B cell (primary cell): ENCODE results near the gene NLGN4X. TPM values are rescaled to one million over a fixed set of nuclear protein-coding genes. Genes with fewer than 3 reads are reported as not detected.
A peak's percentile ranks its signal among the peaks of the same experiment; 100 is the strongest.

Experiments
- ATAC-seq: fragments of 200-7000 bp; cut with Tn5 transposase; one replicate; pipeline ENCODE4 v1.10.0; 2021; ENCODE audit warnings: low read depth, mild to moderate bottlenecking, moderate number of reproducible peaks, moderate library complexity
- CTCF ChIA-PET: fragments of 350-600 bp; sonication (Branson Sonifier 250); formaldehyde crosslinking; loops from one replicate; lab custom pipeline; 2021; ENCODE audit warnings: antibody characterized with exemption, inconsistent platforms; lab: Charles Lee
- POLR2A ChIA-PET: fragments of 350-600 bp; sonication (Branson Sonifier 250); formaldehyde crosslinking; loops from one replicate; lab custom pipeline; 2021; ENCODE audit warnings: antibody characterized with exemption; lab: Charles Lee
- DNase-seq: peaks from one replicate; pipeline ENCODE4 v3.0.0; 2013
- H2AFZ ChIP-seq: 2 replicates; pipeline ENCODE4 v1.6.1; 2012; ENCODE audit warnings: mild to moderate bottlenecking, low read depth, low read length; ENCODE audit not compliant: insufficient read depth, poor library complexity, severe bottlenecking
- H3K27ac ChIP-seq, 2 donors: 1 replicate in 1 of 2; 2 replicates in 1 of 2; pipeline ENCODE4 v1.5.1; 2012 to 2013; ENCODE audit warnings: low read length in 2 of 2, mild to moderate bottlenecking in 2 of 2, moderate library complexity in 1 of 2
- H3K27me3 ChIP-seq, 4 experiments: fragments of 200-600 bp in 1 of 4; sonication (generic) in 1 of 4; replicated peaks in 1 of 4; 1 replicate in 2 of 4; 2 replicates in 2 of 4; pipeline versions ENCODE4 v1.6.1 to v1.7.0; 2013 to 2016; ENCODE audit warnings: low read length in 3 of 4, mild to moderate bottlenecking in 2 of 4, mixed read lengths in 1 of 4, moderate library complexity in 1 of 4; ENCODE audit not compliant: insufficient read depth in 4 of 4, control insufficient read depth in 3 of 4; ENCODE audit errors: control extremely low read depth in 1 of 4
- H3K36me3 ChIP-seq, 2 experiments: replicated peaks in 1 of 2; 1 replicate in 1 of 2; 2 replicates in 1 of 2; pipeline versions ENCODE4 v1.6.1 to v1.7.1; 2013; ENCODE audit warnings: low read length in 1 of 2; ENCODE audit not compliant: insufficient read depth in 2 of 2, control insufficient read depth in 1 of 2; ENCODE audit errors: control extremely low read depth in 1 of 2, extremely low read depth in 1 of 2
- H3K4me1 ChIP-seq, 2 donors: fragments of 200-600 bp in 1 of 2; sonication (generic) in 1 of 2; 1 replicate in 1 of 2; 2 replicates in 1 of 2; pipeline versions ENCODE4 v1.5.1 to v1.6.1; 2013 to 2017; ENCODE audit warnings: low read length in 2 of 2; ENCODE audit not compliant: control insufficient read depth in 2 of 2, insufficient read depth in 2 of 2
- H3K4me2 ChIP-seq: replicated peaks from 2 replicates; pipeline ENCODE3; 2012; ENCODE audit warnings: mild to moderate bottlenecking, low read depth, low read length; ENCODE audit not compliant: poor library complexity, severe bottlenecking
- H3K4me3 ChIP-seq, 5 experiments: fragments of 200-600 bp in 1 of 5; sonication (generic) in 1 of 5; 1 replicate in 3 of 5; 2 replicates in 2 of 5; pipeline versions ENCODE4 v1.5.1 to v1.7.0; 2011 to 2016; ENCODE audit warnings: low read length in 4 of 5, mild to moderate bottlenecking in 4 of 5, low read depth in 2 of 5, control low read depth in 1 of 5, moderate library complexity in 1 of 5; ENCODE audit not compliant: insufficient read depth in 1 of 5; ENCODE audit errors: control extremely low read depth in 1 of 5, extremely low read depth in 1 of 5
- H3K79me2 ChIP-seq: fragments of 200-600 bp; sonication (generic); one replicate; pipeline ENCODE4 v1.6.0; 2016; ENCODE audit warnings: low read length; ENCODE audit not compliant: control insufficient read depth, insufficient read depth
- H3K9ac ChIP-seq: fragments of 200-600 bp; sonication (generic); 2 replicates; pipeline ENCODE4 v1.6.1; 2017; ENCODE audit warnings: mild to moderate bottlenecking, low read length, moderate library complexity
- H3K9me3 ChIP-seq, 3 donors: one replicate each; pipeline versions ENCODE4 v1.6.1 to v1.7.1; 2013; ENCODE audit warnings: low read length in 2 of 3; ENCODE audit not compliant: control insufficient read depth in 2 of 3, insufficient read depth in 1 of 3; ENCODE audit errors: control extremely low read depth in 1 of 3
- H4K20me1 ChIP-seq: 2 replicates; pipeline ENCODE4 v1.6.0; 2012; ENCODE audit warnings: mild to moderate bottlenecking, low read length; ENCODE audit not compliant: insufficient read depth, control insufficient read depth, poor library complexity, severe bottlenecking
- H3K27ac Mint-ChIP-seq: one replicate; pipeline ENCODE4 v1.8.0; 2021; ENCODE audit warnings: mixed read lengths
- H3K27me3 Mint-ChIP-seq: one replicate; pipeline ENCODE4 v1.8.0; 2021; ENCODE audit warnings: mixed read lengths
- H3K4me1 Mint-ChIP-seq: one replicate; pipeline ENCODE4 v1.8.0; 2021; ENCODE audit warnings: mixed read lengths
- H3K4me3 Mint-ChIP-seq: one replicate; pipeline ENCODE4 v1.8.0; 2021; ENCODE audit warnings: mixed read lengths
- H3K9me3 Mint-ChIP-seq: one replicate; pipeline ENCODE4 v1.8.0; 2022; ENCODE audit warnings: mixed read lengths; ENCODE audit not compliant: insufficient read depth
- CTCF ChIP-seq: fragments of 200-600 bp; IDR thresholded peaks from one replicate; pipeline ENCODE4 v1.8.0; 2022; ENCODE audit warnings: antibody characterized with exemption, mild to moderate bottlenecking
- EZH2 ChIP-seq: IDR thresholded peaks from 2 replicates; pipeline ENCODE4 v1.6.1; 2012; ENCODE audit warnings: borderline replicate concordance, low read depth, mild to moderate bottlenecking, moderate library complexity, low read length; ENCODE audit not compliant: insufficient read depth, poor library complexity, severe bottlenecking
- WGBS: methylation state at CpG from one replicate; pipeline ENCODE4 v1.1.5; 2013; ENCODE audit warnings: missing lambda C conversion rate; ENCODE audit not compliant: insufficient coverage; 5-methylcytosine and 5-hydroxymethylcytosine counted together
- intact Hi-C: fragments of 100-400 bp; cut with micrococcal nuclease; formaldehyde crosslinking; loops from one replicate; pipeline ENCODE4 v1.10.0; 2022
- polyA plus RNA-seq: library from polyadenylated mRNA; depleted of rRNA; stranded (reverse); fragments of >200 nt; gene quantifications from 2 replicates; pipeline ENCODE4 v1.2.3, GENCODE V29; 2012
- total RNA-seq, 2 donors: library from RNA; stranded (reverse); fragments of 120-200 nt in 1 of 2; gene quantifications; 1 replicate in 1 of 2; 2 replicates in 1 of 2; pipeline versions ENCODE4 v1.2.3 to v1.2.4, GENCODE V29; 2013 to 2022

The NLGN4X gene
- total and polyA plus RNA-seq, 2 donors (not counting 1 experiment from before 2014, with no cell fraction given): 0.09 to 0.34 TPM

GRCh38 chrX:5876984-5877596 is 351.6 kb downstream of the NLGN4X start:
- Histone ChIP-seq H3K4me2 (no peak overlapping the region), H3K9ac (no peak overlapping the region), H3K79me2 (no peaks in the 10 kb centered on the region), H3K36me3 (no peaks in the 10 kb centered on the region), H4K20me1 (no peaks in the 10 kb centered on the region), H3K27ac (no peak overlapping the region), H3K4me3 (no peak overlapping the region), H3K9me3 (no peaks in the 10 kb centered on the region), H3K4me1 (no peaks in the 10 kb centered on the region), H3K27me3 (no peaks in the 10 kb centered on the region), H2AFZ (no peak overlapping the region)
- ChIA-PET CTCF (no interaction called here), POLR2A (no interaction called here)
- no peak overlapping the region for H3K4me3 Mint-ChIP-seq
- intact Hi-C loops: no loop called here
- H3K27ac Mint-ChIP-seq: no peak overlapping the region
- WGBS: no CpG with 5 or more reads among the region's 12 CpGs
- no peaks in the 10 kb centered on the region for H3K4me1 Mint-ChIP-seq
- no peak for ATAC-seq
- DNase-seq: peak; percentile 0
- no peaks in the 10 kb centered on the region for H3K9me3 Mint-ChIP-seq
- TF ChIP-seq CTCF: no peak
- no peak for TF ChIP-seq EZH2
- no peaks in the 10 kb centered on the region for H3K27me3 Mint-ChIP-seq

- Mint-ChIP-seq H3K9me3 (peaks cover 2% of the 10 kb centered on the region), H3K4me1 (no peaks in the 10 kb centered on the region), H3K27ac (no peak overlapping the region), H3K27me3 (no peaks in the 10 kb centered on the region), H3K4me3 (no peak overlapping the region)
- H3K4me3 ChIP-seq: no peak overlapping the region
- DNase-seq: no peak
- no peak overlapping the region for H3K27ac ChIP-seq
- no peaks in the 10 kb centered on the region for H4K20me1 ChIP-seq
- no peaks in the 10 kb centered on the region for H3K9me3 ChIP-seq
- no peak for TF ChIP-seq EZH2
- TF ChIP-seq CTCF: no peak
- no peaks in the 10 kb centered on the region for H3K27me3 ChIP-seq
- POLR2A ChIA-PET: no interaction called here
- no peak overlapping the region for H3K4me2 ChIP-seq
- no peak overlapping the region for H2AFZ ChIP-seq
- WGBS: 79% methylated on average over 2 of the region's 3 CpGs
- no peak for ATAC-seq
- intact Hi-C loops: no loop called here
- H3K9ac ChIP-seq: no peak overlapping the region
- no peaks in the 10 kb centered on the region for H3K36me3 ChIP-seq
- H3K4me1 ChIP-seq: no peaks in the 10 kb centered on the region
- CTCF ChIA-PET: no interaction called here
- no peaks in the 10 kb centered on the region for H3K79me2 ChIP-seq
Observed at GRCh38 chrX:5870238-5870637, 358.4 kb downstream of the NLGN4X start.
